Hematopoietic multipotent progenitor cell treated with erythropoietin and hydrocortisone succinate and interleukin-3 and kit ligand, for 15 days (in vitro differentiated cells): ENCODE measurements around the gene CABLES1.

Source experiments
- DNase-seq: peaks from one replicate; pipeline ENCODE4 v3.0.0-alpha.2; 2015; ENCODE audit warnings: low spot score

CABLES1 gene

GRCh38 chr18:23169673-23170044 lies 34.4 kb downstream of the CABLES1 start:
- no peak for DNase-seq

GRCh38 chr18:23170137-23170536 lies 34.9 kb downstream of the CABLES1 start:
- DNase-seq, result no peak

GRCh38 chr18:23171581-23172156 lies 36.4 kb downstream of the CABLES1 start:
- DNase-seq, result no peak

GRCh38 chr18:23172591-23173380 lies 37.5 kb downstream of the CABLES1 start:
- DNase-seq, result no peak

GRCh38 chr18:23173912-23174311 lies 38.6 kb downstream of the CABLES1 start:
- no peak for DNase-seq

GRCh38 chr18:23176701-23177432 lies 41.6 kb downstream of the CABLES1 start:
- no peak for DNase-seq

GRCh38 chr18:23177433-23178072 lies 42.3 kb downstream of the CABLES1 start:
- no peak for DNase-seq

GRCh38 chr18:23178201-23178600 lies 42.9 kb downstream of the CABLES1 start:
- no peak for DNase-seq

GRCh38 chr18:23178661-23179081 lies 43.4 kb downstream of the CABLES1 start:
- no peak for DNase-seq

- no peak for DNase-seq
Measured at GRCh38 chr18:23179416-23179815, 44.1 kb downstream of the CABLES1 start.

- DNase-seq, result no peak
Measured at GRCh38 chr18:23181547-23181946, 46.3 kb downstream of the CABLES1 start.

- DNase-seq, result no peak
Measured at GRCh38 chr18:23182606-23183005, 47.3 kb downstream of the CABLES1 start.

- no peak for DNase-seq
Measured at GRCh38 chr18:23183411-23184150, 48.3 kb downstream of the CABLES1 start.

- no peak for DNase-seq
Measured at GRCh38 chr18:23186781-23187180, 51.5 kb downstream of the CABLES1 start.

- no peak for DNase-seq
Measured at GRCh38 chr18:23188068-23188760, 52.9 kb downstream of the CABLES1 start.

GRCh38 chr18:23189099-23189498 lies 53.8 kb downstream of the CABLES1 start:
- no peak for DNase-seq

- DNase-seq, result no peak
Measured at GRCh38 chr18:23189768-23190661, 54.7 kb downstream of the CABLES1 start.

GRCh38 chr18:23191232-23191631 lies 55.9 kb downstream of the CABLES1 start:
- DNase-seq, result no peak

GRCh38 chr18:23193742-23194141 lies 58.5 kb downstream of the CABLES1 start:
- DNase-seq, result no peak
